ENCODE data around the gene NBPF3.
"Not testable (repeated sequence)": the region's sequence is repeated elsewhere in the genome, so short reads cannot be mapped to it uniquely, and the experiment has no call there.

The NBPF3 gene

DNA sequence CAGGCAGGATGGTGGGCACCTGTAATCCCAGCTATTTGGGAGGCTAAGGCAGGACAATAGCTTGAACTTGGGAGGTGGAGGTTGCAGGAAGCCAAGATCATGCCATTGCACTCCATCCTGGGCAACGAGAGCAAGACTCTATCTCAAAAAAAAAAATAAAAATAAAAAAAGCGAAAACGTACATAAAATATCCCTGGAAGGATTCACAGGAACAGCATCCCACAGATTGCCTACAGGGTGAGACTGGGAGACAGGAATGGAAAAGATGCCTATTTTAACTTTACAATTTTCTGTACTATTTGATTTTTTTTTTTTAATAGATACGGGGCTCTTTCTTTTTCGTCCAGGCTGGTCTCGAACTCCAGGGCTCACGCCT is 604 bp upstream of the NBPF3 start:
- DNase-seq, result no peak

DNA sequence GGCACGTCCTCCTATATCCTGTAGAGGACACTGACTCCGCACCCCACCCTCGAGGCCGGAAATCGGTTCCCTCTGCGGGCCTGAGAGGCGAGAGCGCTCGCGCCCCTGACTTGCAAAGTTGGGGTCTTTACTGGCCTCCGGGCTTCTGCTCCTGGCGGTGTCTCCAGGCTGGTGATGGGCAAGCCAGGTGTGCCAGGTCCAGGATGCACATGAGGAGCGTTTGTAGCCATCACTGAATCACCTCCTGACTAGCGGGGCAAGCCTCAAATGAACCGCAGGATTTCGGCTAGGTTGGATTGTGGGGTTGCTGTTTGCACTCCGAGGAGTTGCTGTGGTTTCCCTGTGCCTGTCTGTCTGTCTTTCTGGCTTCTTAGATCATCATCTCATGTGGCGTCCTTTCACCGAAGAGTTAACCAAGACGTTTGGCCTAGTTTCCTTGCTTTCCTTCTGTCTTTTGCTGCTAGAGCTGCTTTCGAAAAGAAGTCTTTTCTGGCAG is 741 bp downstream of the NBPF3 start:
- not testable (repeated sequence) for DNase-seq

DNA sequence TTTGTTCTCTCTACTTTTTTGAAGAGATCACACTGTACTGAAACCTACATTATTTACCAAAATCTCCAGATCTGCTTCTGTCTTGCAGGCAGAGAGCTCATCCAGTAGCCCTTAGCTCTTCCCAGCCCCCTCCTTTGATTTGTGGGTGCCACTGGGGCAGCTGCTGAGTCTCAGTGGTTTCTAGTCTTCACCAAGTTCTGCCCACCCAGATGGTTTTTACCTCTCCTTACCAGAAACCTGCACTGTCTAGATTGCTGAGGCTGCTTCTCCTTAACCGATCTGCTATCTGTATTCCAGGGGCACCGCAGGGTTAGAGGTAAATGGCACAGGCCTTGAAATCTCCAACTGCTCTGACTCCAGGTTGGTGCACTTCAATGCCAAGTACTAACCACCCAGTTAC is 6.7 kb downstream of the NBPF3 start:
- not testable (repeated sequence) for DNase-seq

DNA sequence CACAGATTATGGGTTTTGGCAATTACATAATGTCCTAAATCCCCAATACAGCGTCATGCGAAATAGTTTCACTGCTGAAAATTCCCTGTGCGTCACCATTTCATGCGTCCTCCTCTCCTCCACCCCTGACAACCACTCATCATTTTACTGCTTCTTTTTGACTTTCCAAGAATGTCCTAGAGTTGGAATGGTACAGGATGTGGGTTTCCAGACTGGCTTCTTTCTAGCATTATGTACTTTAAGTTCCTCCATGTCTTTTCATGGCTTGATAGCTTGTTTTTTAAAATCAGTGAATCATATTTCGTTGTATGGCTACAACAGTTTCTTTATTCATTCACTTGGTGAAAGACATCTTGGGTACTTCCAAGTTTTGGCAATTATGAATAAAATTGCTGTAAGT is 7.4 kb downstream of the NBPF3 start:
- no peak for DNase-seq

DNA sequence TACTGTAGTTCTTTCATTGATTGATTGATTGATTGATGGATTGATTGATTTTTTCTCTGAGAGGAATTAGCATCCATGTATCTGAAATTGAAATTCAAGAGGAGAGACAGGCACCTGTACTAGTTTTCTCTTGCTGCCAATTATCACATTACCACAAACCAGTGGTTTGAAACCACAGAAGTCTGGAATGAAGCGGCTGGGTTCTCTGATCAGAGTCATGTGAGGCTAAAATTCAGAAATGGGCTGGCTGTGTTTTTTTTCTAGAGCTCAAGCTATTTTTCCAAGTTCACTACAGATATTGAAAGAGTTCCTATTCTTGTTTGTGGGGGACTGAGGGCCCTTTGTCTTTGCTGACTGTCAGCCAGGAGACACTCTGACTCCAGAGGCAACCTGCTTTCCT is 10.0 kb downstream of the NBPF3 start:
- no peak for DNase-seq

GRCh38 chr1:21451212-21451611 is 11.3 kb downstream of the NBPF3 start:
- no peak for DNase-seq

- no peak for DNase-seq
These were observed 12.1 kb downstream of the NBPF3 start for GRCh38 chr1:21451981-21452411.

DNA sequence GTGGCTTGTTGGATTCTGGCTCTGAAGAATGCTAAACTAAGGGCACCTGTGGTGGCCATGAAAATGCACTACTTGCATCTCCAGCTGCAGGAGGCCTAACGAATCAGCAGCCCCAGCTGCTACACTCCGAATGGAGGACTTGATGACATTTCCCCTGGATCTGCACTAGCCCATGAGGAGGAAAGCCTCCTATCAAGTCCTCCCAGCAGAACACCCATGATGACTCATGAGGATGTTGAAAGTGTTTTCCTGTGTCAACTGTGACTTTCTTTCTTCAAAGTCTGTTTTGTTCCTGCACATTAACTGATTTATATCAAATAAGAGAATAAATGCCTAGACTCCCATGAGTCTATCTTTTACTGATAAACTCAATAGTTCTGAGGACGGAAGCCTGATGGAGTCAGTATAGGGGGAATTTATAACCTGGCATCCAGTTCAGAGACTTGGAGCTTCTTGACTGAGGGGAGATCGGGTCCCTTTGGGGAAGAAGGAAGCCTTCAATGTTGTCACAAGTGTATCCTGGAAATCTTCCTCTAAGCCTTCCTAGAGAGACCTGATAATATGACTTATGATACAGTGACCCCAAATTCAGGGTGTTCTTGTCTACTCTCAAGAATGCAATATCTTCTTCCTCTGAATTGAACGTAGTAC is 14.2 kb downstream of the NBPF3 start:
- not testable (repeated sequence) for DNase-seq

GRCh38 chr1:21454904-21455303 is 15.0 kb downstream of the NBPF3 start:
- not testable (repeated sequence) for DNase-seq

DNA sequence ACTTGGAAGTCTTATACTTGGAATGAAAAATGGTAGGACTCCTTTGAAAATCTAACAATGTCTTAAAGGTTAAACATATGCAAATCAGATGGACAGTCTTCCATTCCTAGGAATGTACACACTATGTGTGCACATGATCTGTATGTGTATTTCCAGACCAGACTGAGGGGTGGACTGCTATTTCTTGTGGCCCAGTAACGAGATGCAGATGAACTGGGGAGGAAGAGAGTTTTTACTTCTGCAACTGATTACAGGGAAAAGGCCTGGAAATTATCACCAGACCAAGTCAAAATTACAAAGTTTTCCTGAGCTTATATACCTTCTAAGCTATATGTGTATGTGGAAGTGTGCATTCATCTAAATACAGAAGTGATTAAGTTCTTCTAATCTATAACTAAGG is 17.7 kb downstream of the NBPF3 start:
- DNase-seq, result no peak

DNA sequence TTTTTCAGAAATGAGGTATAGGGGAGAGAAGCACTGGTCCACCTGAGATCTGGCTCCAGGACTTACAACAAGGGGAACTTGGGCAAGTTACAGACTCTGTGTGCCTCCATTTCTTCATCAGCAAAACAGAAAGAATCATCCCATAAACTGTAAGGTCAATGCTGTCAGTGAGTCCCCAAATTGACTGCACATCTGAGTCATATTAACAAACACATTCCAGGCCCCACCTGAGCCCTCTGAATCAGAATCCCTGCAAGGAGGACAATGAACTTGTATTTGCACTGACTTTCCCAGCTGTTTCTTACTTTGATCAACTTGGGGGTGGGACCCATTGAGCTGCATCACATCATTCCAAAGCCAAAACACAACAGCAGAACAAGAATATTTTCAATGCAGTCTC is 25.2 kb downstream of the NBPF3 start:
- not testable (repeated sequence) for DNase-seq

GRCh38 chr1:21467946-21468345 is 28.0 kb downstream of the NBPF3 start:
- DNase-seq, result not testable (repeated sequence)

- DNase-seq, result no peak
These were observed 28.7 kb downstream of the NBPF3 start for GRCh38 chr1:21468599-21468998.

DNA sequence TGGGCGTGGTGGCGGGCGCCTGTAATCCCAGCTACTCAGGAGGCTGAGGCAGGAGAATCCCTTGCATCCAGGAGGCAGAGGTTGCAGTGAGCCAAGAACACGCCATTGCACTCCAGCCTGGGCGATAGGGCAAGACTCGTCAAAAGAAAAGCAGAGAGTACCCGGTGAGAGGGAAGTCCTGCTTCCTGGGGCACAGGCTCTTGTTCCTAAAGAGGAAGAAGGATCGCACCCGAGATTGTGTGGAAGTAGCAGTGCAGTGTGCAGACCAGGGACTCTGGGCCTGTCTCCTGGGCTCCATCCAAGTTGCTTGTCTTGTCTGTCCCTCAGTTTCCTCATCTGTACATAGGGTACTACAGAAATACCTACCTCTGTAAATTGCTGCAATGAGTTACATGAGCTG is 29.6 kb downstream of the NBPF3 start:
- no peak for DNase-seq

DNA sequence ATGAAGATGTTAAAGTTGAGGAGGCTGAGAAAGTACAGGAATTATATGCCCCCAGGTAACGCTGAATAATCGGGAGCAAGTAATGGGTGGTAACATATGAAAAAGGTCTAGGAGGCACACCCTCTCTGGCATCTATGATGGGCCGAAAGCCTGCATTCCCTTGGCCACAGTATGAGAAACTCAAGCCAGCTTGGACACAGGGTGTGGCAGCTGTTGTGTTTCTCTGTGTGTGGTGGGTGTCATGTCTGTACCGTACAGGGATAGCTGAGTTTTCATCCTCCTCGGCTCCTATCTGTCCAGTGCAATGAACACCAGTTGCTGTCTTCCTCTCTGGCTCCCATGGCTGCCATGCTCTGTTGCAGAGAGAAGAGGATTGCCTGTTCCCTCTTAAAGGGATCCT is 32.9 kb downstream of the NBPF3 start:
- DNase-seq, result no peak

GRCh38 chr1:21478356-21478755 is 38.4 kb downstream of the NBPF3 start:
- DNase-seq, result no peak

- not testable (repeated sequence) for DNase-seq
These were observed 43.9 kb downstream of the NBPF3 start for GRCh38 chr1:21483881-21484280.

DNA sequence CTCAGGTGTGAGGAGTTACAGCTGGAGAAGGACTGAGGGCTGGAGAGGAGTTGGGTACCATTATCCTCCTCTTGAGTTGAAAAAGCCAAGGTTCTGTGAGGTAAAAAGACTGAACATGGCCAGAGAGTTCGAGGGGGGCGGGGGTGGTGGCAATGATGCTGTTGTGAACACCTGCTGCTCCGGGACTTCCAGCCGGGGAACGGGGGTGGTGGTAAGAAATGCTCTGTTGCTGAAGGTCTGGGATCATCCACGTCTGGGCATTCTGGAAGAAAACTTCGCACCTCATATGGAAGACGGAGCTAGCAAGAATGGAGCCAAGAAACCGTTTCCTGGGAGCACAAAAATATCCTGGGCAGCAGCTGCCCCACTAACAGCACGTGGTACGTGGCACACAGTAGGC is 49.2 kb downstream of the NBPF3 start:
- DNase-seq, result no peak

- DNase-seq, result no peak
These were observed 51.0 kb downstream of the NBPF3 start for GRCh38 chr1:21490774-21491487.

DNA sequence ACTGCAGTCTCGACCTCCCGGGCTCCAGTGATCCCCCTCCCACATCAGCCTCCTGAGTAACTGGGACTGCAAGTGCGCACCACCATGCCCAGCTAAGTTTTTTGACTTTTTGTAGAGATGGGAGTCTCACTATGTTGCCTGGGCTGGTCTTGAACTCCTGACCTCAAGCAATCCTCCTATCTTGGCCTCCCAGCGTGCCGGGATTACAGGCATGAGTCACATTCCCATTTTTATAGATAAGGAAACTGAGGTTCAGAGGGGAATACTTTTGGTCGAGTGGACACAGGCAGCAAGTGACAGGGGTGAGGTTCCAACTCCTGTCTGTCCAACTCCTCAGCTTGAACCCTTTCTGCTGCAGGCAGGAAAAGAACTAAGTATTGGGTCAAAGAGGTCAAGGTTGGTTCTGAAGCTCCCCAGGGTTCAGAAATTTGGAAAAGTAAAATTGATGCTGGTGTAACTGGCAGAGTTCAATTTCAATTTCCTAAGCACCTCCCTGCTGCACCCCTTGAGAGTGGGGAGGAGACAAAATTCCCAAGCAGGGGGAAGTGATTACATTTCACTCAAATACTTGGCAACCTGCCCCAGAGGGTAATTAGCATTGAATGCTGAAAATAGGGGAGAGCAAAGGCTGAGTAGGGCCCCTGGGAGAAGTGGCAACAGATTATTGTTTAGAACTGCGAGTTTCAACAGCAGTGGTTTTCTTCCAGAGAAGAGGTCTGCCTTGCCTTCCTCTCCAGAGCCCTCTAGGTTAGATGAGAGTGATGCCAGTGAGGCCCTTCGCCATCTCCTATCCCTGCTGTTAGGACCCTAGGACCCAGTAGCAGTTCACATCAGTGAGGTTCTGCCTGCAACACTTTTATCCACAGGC is 51.8 kb downstream of the NBPF3 start:
- DNase-seq, result no peak

DNA sequence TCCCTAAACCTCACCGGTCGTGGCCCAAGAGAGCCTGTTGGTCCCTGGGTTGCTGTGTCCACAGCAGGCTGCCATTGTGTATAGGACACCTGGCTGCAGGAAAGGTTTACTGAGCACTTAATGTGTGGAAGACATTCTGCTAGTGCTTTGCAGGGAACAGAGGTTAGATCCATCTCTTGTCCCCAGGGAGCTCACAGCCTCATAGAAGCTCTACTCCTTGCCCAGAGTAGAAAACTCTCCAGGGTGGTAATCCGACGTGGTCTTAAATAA is 52.4 kb downstream of the NBPF3 start:
- DNase-seq, result no peak

- DNase-seq, result no peak
These were observed 54.3 kb downstream of the NBPF3 start for GRCh38 chr1:21494196-21494595.

- DNase-seq, result no peak
These were observed 55.4 kb downstream of the NBPF3 start for GRCh38 chr1:21495225-21495820.

Measured in left hindlimb (tissue), 1 donor.